GM19468 (cell line): ENCODE results near the gene CDK9.

Experiments
- ATAC-seq: cut with Tn5 transposase; IDR thresholded peaks from one replicate; pipeline ENCODE4 v1.9.1; 2021; ENCODE audit warnings: mild to moderate bottlenecking, moderate library complexity, moderate number of reproducible peaks; ENCODE audit not compliant: unreplicated experiment; ENCODE audit errors: extremely low read depth

The CDK9 gene

DNA sequence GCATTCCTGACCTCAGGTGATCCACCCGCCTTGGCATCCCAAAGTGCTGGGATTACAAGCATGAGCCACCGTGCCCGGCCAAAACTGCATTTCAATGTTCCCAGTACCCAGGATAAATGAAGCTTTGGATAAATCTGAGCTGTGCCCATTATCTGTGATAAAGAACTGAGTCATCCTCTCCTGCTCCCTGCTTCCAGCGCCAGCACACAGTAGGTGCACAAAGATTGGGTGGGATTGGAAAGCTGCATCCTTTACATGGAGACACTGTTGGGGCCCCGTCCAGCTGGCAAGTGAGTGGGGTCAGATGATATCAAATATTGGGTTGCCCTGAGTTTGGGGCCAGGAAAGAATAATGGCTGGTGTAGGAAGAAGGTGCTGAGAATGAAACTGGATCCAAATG lies 24.8 kb upstream of the CDK9 start:
- ATAC-seq = no peak

- no peak for ATAC-seq
These were observed 24.3 kb upstream of the CDK9 start for GRCh38 chr9:127761491-127761956.

DNA sequence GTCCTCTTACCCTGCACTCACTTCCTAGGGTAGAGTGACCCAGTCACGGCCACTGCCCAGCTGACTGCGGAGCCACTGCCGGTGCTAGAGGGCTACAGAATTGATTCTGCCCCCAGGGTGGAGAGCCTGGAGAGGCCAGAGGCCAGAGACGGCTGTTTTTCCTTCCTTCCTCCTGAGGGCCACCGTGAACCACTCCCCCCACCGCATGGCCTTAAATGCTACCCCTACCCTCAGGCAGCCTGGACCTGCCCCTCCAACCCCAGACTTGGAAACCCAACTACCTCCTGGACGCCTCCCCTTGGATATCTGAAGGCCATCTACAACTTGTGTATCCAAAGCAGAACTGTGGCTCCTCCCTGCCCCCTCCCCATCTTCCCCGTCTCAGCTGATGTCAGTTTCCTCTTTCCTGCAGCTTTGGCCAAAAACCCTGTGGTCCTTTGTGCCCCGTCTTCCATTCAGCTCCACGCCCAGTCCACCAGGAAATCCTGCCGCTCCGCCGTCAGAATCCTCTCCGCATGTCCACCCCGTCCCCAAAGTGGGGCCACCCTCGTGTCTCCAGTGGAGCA lies 23.6 kb upstream of the CDK9 start:
- no peak for ATAC-seq

DNA sequence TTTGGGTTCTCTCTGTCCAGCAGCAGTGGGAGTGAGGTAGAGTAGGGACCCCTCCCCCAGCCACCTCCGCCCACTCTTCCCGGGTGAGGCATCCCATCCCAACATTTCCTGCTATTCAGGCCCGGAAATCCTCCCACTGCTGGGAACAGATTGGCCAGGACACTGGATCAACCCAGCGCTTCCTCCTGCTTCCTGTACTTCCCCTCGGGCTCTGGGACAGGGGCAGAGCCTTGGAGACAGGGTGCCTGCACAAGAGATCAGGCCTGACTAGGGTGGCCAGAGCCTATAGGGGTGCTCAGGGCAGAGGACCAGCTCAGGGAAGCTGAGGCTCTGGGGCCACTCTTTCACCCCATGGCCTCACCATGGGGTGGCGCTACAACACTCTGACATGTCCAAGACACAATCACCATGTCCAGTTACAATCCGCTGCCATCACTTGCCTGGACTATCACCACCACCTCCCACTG lies 21.9 kb upstream of the CDK9 start:
- ATAC-seq = no peak

- no peak for ATAC-seq
These were observed 20.4 kb upstream of the CDK9 start for GRCh38 chr9:127765418-127765817.

DNA sequence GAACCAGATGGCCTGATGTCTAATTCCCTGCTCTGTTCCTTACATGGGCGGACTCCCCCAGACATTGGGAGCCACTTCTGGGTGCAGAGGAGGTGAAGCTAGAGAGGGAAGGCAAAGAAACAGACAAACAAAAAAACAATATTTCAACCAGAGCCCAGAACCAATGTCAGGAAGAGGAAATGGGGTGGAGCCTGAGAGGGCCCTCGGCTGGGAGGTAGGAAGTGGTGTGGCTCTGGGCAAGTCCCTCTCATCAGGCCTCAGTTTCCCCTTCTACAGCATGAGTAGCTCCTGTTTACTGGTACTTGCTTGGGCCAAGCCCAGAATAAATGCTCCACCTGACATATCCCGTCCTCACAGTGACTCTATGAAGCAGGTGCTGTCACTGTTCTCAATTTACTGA lies 18.4 kb upstream of the CDK9 start:
- ATAC-seq = no peak

DNA sequence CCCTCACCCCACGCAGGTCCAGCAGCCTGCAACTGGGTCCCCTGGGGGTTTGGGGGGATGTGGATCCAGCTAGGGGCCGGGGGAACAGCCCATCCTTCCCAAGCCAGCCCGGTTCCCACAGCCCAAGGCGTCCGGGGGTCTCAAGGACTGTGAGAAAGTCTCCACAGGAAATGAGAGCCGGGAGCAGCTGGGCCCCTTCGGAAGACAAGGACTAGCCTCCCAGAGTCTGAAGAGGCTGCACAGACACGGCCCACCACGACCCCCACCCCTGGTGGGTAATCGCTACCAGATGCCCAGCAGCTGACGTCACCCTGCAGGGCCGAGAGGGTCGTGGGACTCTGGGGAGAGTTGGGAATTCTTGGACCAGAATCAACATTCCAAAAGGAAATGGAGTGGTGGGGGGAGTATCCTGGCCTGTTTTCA lies 17.9 kb upstream of the CDK9 start:
- ATAC-seq = no peak

- no peak for ATAC-seq
These were observed 17.1 kb upstream of the CDK9 start for GRCh38 chr9:127768698-127769097.

DNA sequence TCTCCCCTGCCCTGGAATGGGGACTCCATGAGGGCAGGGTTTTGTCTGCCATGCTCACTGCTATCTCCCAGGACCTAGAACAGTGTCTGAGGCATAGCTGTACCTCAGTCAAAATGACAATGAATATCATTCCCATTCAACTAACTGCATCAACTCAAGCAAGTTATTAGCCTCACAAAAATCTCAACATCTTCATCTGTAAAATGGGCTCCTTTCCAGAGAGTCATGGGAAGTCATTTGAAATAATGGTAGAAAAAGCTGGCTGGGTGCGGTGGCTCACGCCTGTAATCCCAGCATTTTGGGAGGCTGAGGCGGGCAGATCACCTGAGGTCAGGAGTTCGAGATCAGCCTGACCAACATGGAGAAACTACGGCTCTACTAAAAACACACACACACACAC lies 16.7 kb upstream of the CDK9 start:
- ATAC-seq = no peak

- ATAC-seq = no peak
These were observed 15.8 kb upstream of the CDK9 start for GRCh38 chr9:127769929-127770582.

GRCh38 chr9:127770583-127770904 lies 15.3 kb upstream of the CDK9 start:
- no peak for ATAC-seq

DNA sequence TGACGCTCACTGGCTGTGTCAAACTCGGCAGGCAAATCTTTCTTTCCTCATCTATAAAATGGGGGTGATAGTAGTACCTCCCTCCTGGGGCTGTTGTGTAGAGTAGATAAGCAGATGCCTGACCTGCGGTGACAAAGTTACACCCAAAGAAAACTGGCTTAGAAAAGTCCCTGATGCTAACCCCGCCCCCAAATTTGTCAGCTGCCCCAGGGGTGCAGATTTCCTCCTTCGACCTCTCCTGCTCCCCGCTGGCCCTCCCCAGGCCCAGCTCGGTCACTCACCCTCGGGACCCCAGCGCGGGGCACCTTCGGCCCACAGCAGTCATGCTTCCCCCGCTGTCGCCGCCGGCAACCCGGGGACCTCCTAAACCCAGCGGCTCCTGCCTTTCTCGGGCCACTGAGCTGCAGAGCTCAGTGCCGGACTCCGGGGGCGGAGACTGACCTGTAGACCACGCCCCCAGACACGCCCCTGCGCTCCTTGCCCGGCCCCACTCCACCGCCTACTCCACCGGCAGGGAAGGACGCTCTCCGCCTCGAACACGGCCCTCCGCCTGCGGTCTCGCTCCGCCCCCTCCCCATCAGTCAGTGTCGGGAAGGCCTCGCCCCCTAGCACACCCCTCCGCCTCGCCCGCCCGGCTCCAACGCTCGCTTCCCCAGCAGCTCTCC lies 14.8 kb upstream of the CDK9 start:
- ATAC-seq = peak; percentile 62

GRCh38 chr9:127771570-127772189 lies 14.2 kb upstream of the CDK9 start:
- no peak for ATAC-seq

DNA sequence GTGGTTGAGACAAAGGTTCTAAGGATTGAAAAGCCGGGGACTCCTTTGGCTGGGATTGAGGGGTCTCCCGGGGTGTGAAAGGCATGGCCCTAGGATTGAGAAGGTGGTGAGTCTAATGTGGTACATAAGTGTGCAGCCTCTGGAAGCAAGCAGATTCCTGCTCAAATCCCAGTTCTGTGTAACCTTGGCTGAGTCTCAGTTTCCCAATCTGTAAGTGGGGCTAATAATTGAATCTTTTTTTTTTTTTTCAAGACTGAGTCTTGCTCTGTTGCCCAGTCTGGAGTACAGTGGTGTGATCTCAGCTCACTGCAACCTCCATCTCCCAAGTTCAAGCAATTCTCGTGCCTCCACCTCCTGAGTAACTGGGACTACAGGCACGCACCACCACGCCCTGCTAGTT lies 13.2 kb upstream of the CDK9 start:
- no peak for ATAC-seq

- no peak for ATAC-seq
These were observed 12.6 kb upstream of the CDK9 start for GRCh38 chr9:127773272-127773671.

DNA sequence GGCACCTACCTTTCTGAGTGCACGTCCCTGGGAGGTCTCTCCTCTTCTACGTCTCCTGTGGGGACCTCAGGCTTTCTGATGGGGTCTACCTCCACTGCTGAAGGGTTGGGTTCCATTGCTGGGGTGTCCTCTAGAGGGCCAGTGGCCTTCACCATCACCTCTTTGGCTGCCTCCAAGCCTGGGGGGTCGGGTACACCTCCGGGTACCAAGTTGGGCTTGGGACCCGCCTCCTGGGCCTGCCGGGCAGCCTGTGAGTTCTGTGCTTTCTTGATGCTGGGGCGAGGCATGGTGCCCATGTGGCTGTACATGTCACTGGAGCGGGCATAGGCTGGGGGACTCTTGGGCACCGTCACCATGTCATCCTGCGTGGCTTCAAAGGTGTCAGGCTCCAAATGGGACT lies 11.9 kb upstream of the CDK9 start:
- ATAC-seq = no peak

- no peak for ATAC-seq
These were observed 9.5 kb upstream of the CDK9 start for GRCh38 chr9:127776195-127776923.

DNA sequence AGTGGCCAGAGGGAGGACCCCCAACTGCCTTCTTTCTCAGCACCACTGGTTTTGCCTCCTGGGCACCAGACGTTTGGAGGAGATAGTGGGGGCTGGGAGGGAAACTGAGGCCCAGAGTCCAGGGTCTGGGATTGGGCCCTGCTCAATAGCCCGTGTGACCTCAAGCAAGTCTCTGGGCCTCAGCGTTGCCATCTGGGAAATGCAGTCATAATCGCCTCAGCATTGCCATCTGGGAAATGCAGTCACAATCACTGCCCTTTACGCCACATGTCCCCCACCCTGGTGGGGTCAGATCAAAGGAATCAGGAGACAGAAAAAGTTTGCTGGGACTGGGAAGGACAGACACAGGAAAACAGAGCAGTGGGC lies 8.9 kb upstream of the CDK9 start:
- ATAC-seq = no peak

- no peak for ATAC-seq
These were observed 8.4 kb upstream of the CDK9 start for GRCh38 chr9:127777368-127777980.
